ENCODE measurements around the gene CLDN16. TPM values are rescaled to one million over a fixed set of nuclear protein-coding genes. Genes with fewer than 3 reads are reported as not detected.

CLDN16 gene
- total RNA-seq: not detected

GRCh38 chr3:190387578-190388213, at the start of gene CLDN16:
Gene CLDN16 (plus strand): TSS chr3:190388163. CDS start chr3:190388330, 167 bp downstream.
- Mint-ChIP-seq H3K9me3 (no peaks in the 10 kb centered on the region), H3K4me1 (no peaks in the 10 kb centered on the region), H3K36me3 (no peaks in the 10 kb centered on the region), H3K27ac (no peak within 1 kb of the TSS), H3K4me3 (no peak within 1 kb of the TSS), H3K27me3 (no peaks in the 10 kb centered on the region)
- DNase-seq: no peak
- POLR2A ChIA-PET: no interaction called here
- no peak for ATAC-seq (ENCODE audit: low read depth)

- H3K27ac Mint-ChIP-seq: no peak overlapping the region
These were observed 49.2 kb upstream of the CLDN16 start for GRCh38 chr3:190338717-190339116.

GRCh38 chr3:190339130-190339529, 48.8 kb upstream of the CLDN16 start:
- Mint-ChIP-seq H3K27ac (no peak overlapping the region), H3K27me3 (peaks cover 2% of the 10 kb centered on the region), H3K4me1 (peaks cover 5% of the 10 kb centered on the region), H3K4me3 (no peak overlapping the region), H3K36me3 (no peaks in the 10 kb centered on the region), H3K9me3 (peaks cover 2% of the 10 kb centered on the region)
- POLR2A ChIA-PET: no interaction called here
- DNase-seq (no peak), ATAC-seq (ENCODE audit: low read depth) (no peak)

More at GRCh38 chr3:190338717-190339116, 49.2 kb upstream of the CLDN16 start:
- Mint-ChIP-seq H3K9me3 (peaks cover 2% of the 10 kb centered on the region), H3K36me3 (peaks cover 1% of the 10 kb centered on the region), H3K4me3 (no peak overlapping the region), H3K4me1 (peaks cover 5% of the 10 kb centered on the region), H3K27me3 (peaks cover 2% of the 10 kb centered on the region)
- POLR2A ChIA-PET: no interaction called here
- DNase-seq (no peak), ATAC-seq (ENCODE audit: low read depth) (no peak)

- H3K27me3 Mint-ChIP-seq: peaks cover 2% of the 10 kb centered on the region
- no peaks in the 10 kb centered on the region for H3K36me3 Mint-ChIP-seq
- DNase-seq (no peak), ATAC-seq (ENCODE audit: low read depth) (no peak)
- H3K27ac Mint-ChIP-seq: no peak overlapping the region
- no peak overlapping the region for H3K4me3 Mint-ChIP-seq
- peaks cover 5% of the 10 kb centered on the region for H3K4me1 Mint-ChIP-seq
- POLR2A ChIA-PET: no interaction called here
- H3K9me3 Mint-ChIP-seq: peaks cover 2% of the 10 kb centered on the region
These were observed 47.9 kb upstream of the CLDN16 start for GRCh38 chr3:190340071-190340470.

GRCh38 chr3:190345027-190345821, 42.7 kb upstream of the CLDN16 start:
- POLR2A ChIA-PET: no interaction called here
- Mint-ChIP-seq H3K27ac (no peak overlapping the region), H3K9me3 (peaks cover 2% of the 10 kb centered on the region), H3K4me3 (no peak overlapping the region), H3K27me3 (peaks cover 6% of the 10 kb centered on the region), H3K4me1 (peaks cover 1% of the 10 kb centered on the region), H3K36me3 (no peaks in the 10 kb centered on the region)
- no peak for DNase-seq
- ATAC-seq (ENCODE audit: low read depth): no peak

GRCh38 chr3:190345878-190346277, 42.1 kb upstream of the CLDN16 start:
- H3K27ac Mint-ChIP-seq: no peak overlapping the region
- peaks cover 1% of the 10 kb centered on the region for H3K4me1 Mint-ChIP-seq
- POLR2A ChIA-PET: no interaction called here
- peaks cover 2% of the 10 kb centered on the region for H3K9me3 Mint-ChIP-seq
- DNase-seq (no peak), ATAC-seq (ENCODE audit: low read depth) (no peak)
- no peaks in the 10 kb centered on the region for H3K36me3 Mint-ChIP-seq
- no peak overlapping the region for H3K4me3 Mint-ChIP-seq
- peaks cover 6% of the 10 kb centered on the region for H3K27me3 Mint-ChIP-seq

- Mint-ChIP-seq H3K27me3 (peaks cover 6% of the 10 kb centered on the region), H3K27ac (no peak overlapping the region), H3K9me3 (peaks cover 2% of the 10 kb centered on the region), H3K36me3 (no peaks in the 10 kb centered on the region), H3K4me3 (no peak overlapping the region), H3K4me1 (peaks cover 1% of the 10 kb centered on the region)
- POLR2A ChIA-PET: no interaction called here
- ATAC-seq (ENCODE audit: low read depth) (no peak), DNase-seq (no peak)
These were observed 41.4 kb upstream of the CLDN16 start for GRCh38 chr3:190346541-190346940.

- Mint-ChIP-seq H3K9me3 (no peaks in the 10 kb centered on the region), H3K27ac (no peak overlapping the region), H3K27me3 (no peaks in the 10 kb centered on the region), H3K4me3 (no peak overlapping the region), H3K4me1 (no peaks in the 10 kb centered on the region), H3K36me3 (no peaks in the 10 kb centered on the region)
- ATAC-seq (ENCODE audit: low read depth) (no peak), DNase-seq (no peak)
- POLR2A ChIA-PET: interaction anchor here (0.6 kb wide), 1 partner anchor 21 kb away, joined by 3 read pairs; no protein-coding TSS in a partner anchor
These were observed 35.0 kb upstream of the CLDN16 start for GRCh38 chr3:190352861-190353457.

- Mint-ChIP-seq H3K4me1 (no peaks in the 10 kb centered on the region), H3K4me3 (no peak overlapping the region), H3K27me3 (peaks cover 9% of the 10 kb centered on the region), H3K27ac (no peak overlapping the region), H3K9me3 (no peaks in the 10 kb centered on the region), H3K36me3 (no peaks in the 10 kb centered on the region)
- ATAC-seq (ENCODE audit: low read depth) (no peak), DNase-seq (no peak)
- POLR2A ChIA-PET: no interaction called here
These were observed 31.7 kb upstream of the CLDN16 start for GRCh38 chr3:190356246-190356645.

- Mint-ChIP-seq H3K4me3 (no peak overlapping the region), H3K9me3 (no peaks in the 10 kb centered on the region), H3K36me3 (no peaks in the 10 kb centered on the region), H3K27me3 (peaks cover 9% of the 10 kb centered on the region), H3K27ac (no peak overlapping the region), H3K4me1 (no peaks in the 10 kb centered on the region)
- ATAC-seq (ENCODE audit: low read depth) (no peak), DNase-seq (no peak)
- POLR2A ChIA-PET: no interaction called here
These were observed 30.5 kb upstream of the CLDN16 start for GRCh38 chr3:190357468-190357867.

- no peak overlapping the region for H3K4me3 Mint-ChIP-seq
- no peak for DNase-seq
- H3K27ac Mint-ChIP-seq: no peak overlapping the region
- no peak for ATAC-seq (ENCODE audit: low read depth)
- H3K27me3 Mint-ChIP-seq: peaks cover 9% of the 10 kb centered on the region
- no peaks in the 10 kb centered on the region for H3K36me3 Mint-ChIP-seq
- no peaks in the 10 kb centered on the region for H3K4me1 Mint-ChIP-seq
- no peaks in the 10 kb centered on the region for H3K9me3 Mint-ChIP-seq
- POLR2A ChIA-PET: no interaction called here
These were observed 28.1 kb upstream of the CLDN16 start for GRCh38 chr3:190359813-190360212.

- Mint-ChIP-seq H3K27me3 (peaks cover 9% of the 10 kb centered on the region), H3K36me3 (no peaks in the 10 kb centered on the region), H3K9me3 (no peaks in the 10 kb centered on the region), H3K4me1 (no peaks in the 10 kb centered on the region), H3K27ac (no peak overlapping the region), H3K4me3 (no peak overlapping the region)
- no peak for DNase-seq
- no peak for ATAC-seq (ENCODE audit: low read depth)
- POLR2A ChIA-PET: no interaction called here
These were observed 27.7 kb upstream of the CLDN16 start for GRCh38 chr3:190360228-190360627.

GRCh38 chr3:190361791-190362190, 26.2 kb upstream of the CLDN16 start:
- DNase-seq (no peak), ATAC-seq (ENCODE audit: low read depth) (no peak)
- Mint-ChIP-seq H3K4me1 (no peaks in the 10 kb centered on the region), H3K27ac (no peak overlapping the region), H3K27me3 (peaks cover 9% of the 10 kb centered on the region), H3K4me3 (no peak overlapping the region), H3K9me3 (no peaks in the 10 kb centered on the region), H3K36me3 (no peaks in the 10 kb centered on the region)
- POLR2A ChIA-PET: no interaction called here

GRCh38 chr3:190362258-190362657, 25.7 kb upstream of the CLDN16 start:
- DNase-seq (no peak), ATAC-seq (ENCODE audit: low read depth) (no peak)
- no peak overlapping the region for H3K4me3 Mint-ChIP-seq
- H3K4me1 Mint-ChIP-seq: no peaks in the 10 kb centered on the region
- no peak overlapping the region for H3K27ac Mint-ChIP-seq
- H3K27me3 Mint-ChIP-seq: peaks cover 9% of the 10 kb centered on the region
- POLR2A ChIA-PET: no interaction called here
- no peaks in the 10 kb centered on the region for H3K9me3 Mint-ChIP-seq
- H3K36me3 Mint-ChIP-seq: no peaks in the 10 kb centered on the region

Data from activated naive CD8-positive, alpha-beta T cell treated with anti-CD3 and anti-CD28 coated beads, Interleukin-2, amount 10 ng/mL, durations not matched to agents 7 days and 5 days (primary cell).